Mesenchymal stem cell (in vitro differentiated cells and primary cell): Measurements from ENCODE around the gene NACC1.
A peak's percentile ranks its signal among the peaks of the same experiment; 100 is the strongest.
"Not testable (repeated sequence)": the region's sequence is repeated elsewhere in the genome, so short reads cannot be mapped to it uniquely, and the experiment has no call there.

Experiments used
- DNase-seq: peaks from one replicate; pipeline ENCODE4 v3.0.0-alpha.2; 2013
- H2AFZ ChIP-seq: one replicate; pipeline ENCODE4 v1.6.1; 2013; ENCODE audit warnings: low read depth, mild to moderate bottlenecking, control low read depth, inconsistent platforms, low read length, moderate library complexity
- H2AK5ac ChIP-seq: 2 replicates; pipeline ENCODE4 v1.6.1; 2013; ENCODE audit warnings: low read length, moderate library complexity, mild to moderate bottlenecking, inconsistent platforms; ENCODE audit not compliant: severe bottlenecking
- H2BK120ac ChIP-seq: one replicate; pipeline ENCODE4 v1.6.1; 2013; ENCODE audit warnings: low read depth, mild to moderate bottlenecking, inconsistent platforms, low read length, moderate library complexity
- H2BK12ac ChIP-seq, 2 experiments: one replicate each; pipeline ENCODE4 v1.6.1; 2013; ENCODE audit warnings: inconsistent platforms in 2 of 2, low read length in 2 of 2, mild to moderate bottlenecking in 2 of 2, moderate library complexity in 2 of 2, control low read depth in 1 of 2
- H2BK15ac ChIP-seq: one replicate; pipeline ENCODE4 v1.6.1; 2013; ENCODE audit warnings: mild to moderate bottlenecking, low read depth, inconsistent platforms; ENCODE audit not compliant: poor library complexity, severe bottlenecking
- H2BK5ac ChIP-seq: 2 replicates; pipeline ENCODE4 v1.6.1; 2013; ENCODE audit warnings: low read depth, mild to moderate bottlenecking, low read length, control low read depth, inconsistent platforms; ENCODE audit not compliant: poor library complexity, severe bottlenecking
- H3K14ac ChIP-seq, 2 experiments: one replicate each; pipeline ENCODE4 v1.6.1; 2013; ENCODE audit warnings: inconsistent platforms in 2 of 2, low read length in 2 of 2, control low read depth in 1 of 2, mild to moderate bottlenecking in 1 of 2, moderate library complexity in 1 of 2
- H3K18ac ChIP-seq, 2 experiments: one replicate each; pipeline ENCODE4 v1.6.1; 2013; ENCODE audit warnings: inconsistent platforms in 2 of 2, low read length in 2 of 2, control low read depth in 1 of 2, low read depth in 1 of 2, mild to moderate bottlenecking in 1 of 2
- H3K23ac ChIP-seq, 2 experiments: one replicate each; pipeline ENCODE4 v1.6.1; 2013; ENCODE audit warnings: inconsistent platforms in 2 of 2, low read length in 2 of 2, mild to moderate bottlenecking in 2 of 2, moderate library complexity in 2 of 2, control low read depth in 1 of 2
- H3K27ac ChIP-seq: 2 replicates; pipeline ENCODE4 v1.5.1; 2013; ENCODE audit warnings: mild to moderate bottlenecking, moderate library complexity, low read length, control low read depth, inconsistent platforms; ENCODE audit not compliant: poor library complexity, severe bottlenecking
- H3K27me3 ChIP-seq, 2 experiments: 2 replicates each; pipeline versions ENCODE4 v1.6.1 to v1.7.0; 2013; ENCODE audit warnings: low read length in 2 of 2, mild to moderate bottlenecking in 2 of 2, moderate library complexity in 2 of 2, control low read depth in 1 of 2, inconsistent platforms in 1 of 2; ENCODE audit not compliant: control insufficient read depth in 1 of 2, insufficient read depth in 1 of 2
- H3K36me3 ChIP-seq, 2 experiments: 2 replicates each; pipeline versions ENCODE4 v1.6.1 to v1.7.0; 2013; ENCODE audit warnings: low read length in 2 of 2, control low read depth in 1 of 2, inconsistent platforms in 1 of 2, low read depth in 1 of 2, mild to moderate bottlenecking in 1 of 2; ENCODE audit not compliant: insufficient read depth in 2 of 2, control insufficient read depth in 1 of 2
- H3K4ac ChIP-seq, 2 experiments: one replicate each; pipeline ENCODE4 v1.6.1; 2013; ENCODE audit warnings: inconsistent platforms in 2 of 2, low read length in 2 of 2, mild to moderate bottlenecking in 2 of 2, moderate library complexity in 2 of 2, control low read depth in 1 of 2, low read depth in 1 of 2
- H3K4me1 ChIP-seq: 2 replicates; pipeline ENCODE4 v1.6.1; 2013; ENCODE audit warnings: low read depth, low read length, control low read depth; ENCODE audit not compliant: control insufficient read depth, insufficient read depth
- H3K4me2 ChIP-seq: 2 replicates; pipeline ENCODE4 v1.6.1; 2013; ENCODE audit warnings: low read length, mild to moderate bottlenecking, inconsistent platforms; ENCODE audit not compliant: poor library complexity, severe bottlenecking
- H3K4me3 ChIP-seq, 2 experiments: 2 replicates each; pipeline versions ENCODE4 v1.5.1 to v1.7.0; 2013; ENCODE audit warnings: low read length in 2 of 2, mild to moderate bottlenecking in 2 of 2, control low read depth in 1 of 2, low read depth in 1 of 2; ENCODE audit not compliant: insufficient read depth in 1 of 2
- H3K79me1 ChIP-seq: replicated peaks from 2 replicates; pipeline ENCODE4 v1.6.1; 2013; ENCODE audit warnings: mild to moderate bottlenecking, control low read depth, low read length, inconsistent platforms; ENCODE audit not compliant: poor library complexity, severe bottlenecking
- H3K9ac ChIP-seq: 2 replicates; pipeline ENCODE4 v1.7.0; 2013; ENCODE audit warnings: mild to moderate bottlenecking, low read length, moderate library complexity
- H3K9me3 ChIP-seq: 2 replicates; pipeline ENCODE4 v1.7.0; 2013; ENCODE audit warnings: mild to moderate bottlenecking, low read length; ENCODE audit not compliant: control insufficient read depth
- H4K8ac ChIP-seq: one replicate; pipeline ENCODE4 v1.6.1; 2013; ENCODE audit warnings: inconsistent platforms, mild to moderate bottlenecking, low read length, moderate library complexity
- H4K91ac ChIP-seq: one replicate; pipeline ENCODE4 v1.6.1; 2013; ENCODE audit warnings: mild to moderate bottlenecking, low read length, inconsistent platforms
- WGBS: methylation state at CpG from one replicate; pipeline ENCODE4 v1.1.7; 2013; ENCODE audit warnings: mixed read lengths; 5-methylcytosine and 5-hydroxymethylcytosine counted together

Gene NACC1

GRCh38 chr19:13146763-13147563 lies 28.9 kb downstream of the NACC1 start:
- Histone ChIP-seq H2AK5ac (no peak overlapping the region), H3K18ac (no peak overlapping the region), H3K4me2 (no peak overlapping the region), H3K23ac (no peak overlapping the region), H3K14ac (no peak overlapping the region), H3K9ac (no peak overlapping the region), H2BK12ac (no peak overlapping the region), H3K79me1 (peaks cover 24% of the 10 kb centered on the region), H3K4ac (no peak overlapping the region), H2BK15ac (no peak overlapping the region), H3K36me3 (peaks cover 18 to 25% of the 10 kb centered on the region in 2 experiments), H3K27ac (no peak overlapping the region), H3K4me3 (no peak overlapping the region), H2AFZ (no peak overlapping the region), H3K4me1 (peaks cover 11% of the 10 kb centered on the region), H4K91ac (no peak overlapping the region), H3K9me3 (no peaks in the 10 kb centered on the region), H2BK5ac (no peak overlapping the region), H3K27me3 (no peaks in the 10 kb centered on the region), H2BK120ac (no peak overlapping the region), H4K8ac (no peak overlapping the region)
- no peak for DNase-seq
- WGBS, result 82% methylated on average over 12 of the region's 16 CpGs

GRCh38 chr19:13149173-13149627 lies 31.1 kb downstream of the NACC1 start:
- not testable (repeated sequence) for H3K27me3 ChIP-seq, DNase-seq, H2BK120ac ChIP-seq, H3K14ac ChIP-seq, H2BK15ac ChIP-seq, H3K27ac ChIP-seq, H2BK5ac ChIP-seq, H3K9me3 ChIP-seq, H4K91ac ChIP-seq, H2AK5ac ChIP-seq, H2AFZ ChIP-seq, H2BK12ac ChIP-seq
- Histone ChIP-seq H3K4me3 (peak overlapping the region; percentile 71 to 94), H3K79me1 (peaks cover 21% of the 10 kb centered on the region), H4K8ac (peak overlapping the region; percentile 52), H3K4me2 (peak overlapping the region; percentile 85), H3K4ac (peak overlapping the region; percentile 8 to 60), H3K4me1 (peaks cover 16% of the 10 kb centered on the region), H3K36me3 (peaks cover 16 to 26% of the 10 kb centered on the region in 2 experiments), H3K23ac (peak overlapping the region in 1 of 2 experiments; percentile 57), H3K18ac (peak overlapping the region; percentile 84 to 86), H3K9ac (peak overlapping the region; percentile 99)
- WGBS, result 57% methylated on average over 12 of the region's 17 CpGs

- peaks cover 16% of the 10 kb centered on the region for H3K4me1 ChIP-seq
- H4K8ac ChIP-seq, result peak overlapping the region; percentile 82
- H4K91ac ChIP-seq, result peak overlapping the region; percentile 67
- H3K4ac ChIP-seq, result peak overlapping the region; percentile 8 to 60
- H2BK15ac ChIP-seq, result peak overlapping the region; percentile 63
- H3K36me3 ChIP-seq, result peaks cover 15 to 21% of the 10 kb centered on the region in 2 experiments
- peak overlapping the region; percentile 85 for H3K4me2 ChIP-seq
- 2% methylated on average over 44 of the region's 46 CpGs for WGBS
- H3K27ac ChIP-seq, result no peak overlapping the region
- peak; percentile 62 for DNase-seq
- H2BK12ac ChIP-seq, result peak overlapping the region in 1 of 2 experiments; percentile 11
- no peak overlapping the region for H2AK5ac ChIP-seq
- no peaks in the 10 kb centered on the region for H3K27me3 ChIP-seq
- H2BK120ac ChIP-seq, result peak overlapping the region; percentile 86
- peaks cover 18% of the 10 kb centered on the region for H3K79me1 ChIP-seq
- H3K14ac ChIP-seq, result no peak overlapping the region
- peak overlapping the region in 1 of 2 experiments; percentile 57 for H3K23ac ChIP-seq
- H3K4me3 ChIP-seq, result peak overlapping the region; percentile 71 to 94
- peak overlapping the region; percentile 55 for H2AFZ ChIP-seq
- no peaks in the 10 kb centered on the region for H3K9me3 ChIP-seq
- peak overlapping the region; percentile 84 to 86 for H3K18ac ChIP-seq
- peak overlapping the region; percentile 99 for H3K9ac ChIP-seq
- H2BK5ac ChIP-seq, result no peak overlapping the region
These were observed 31.6 kb downstream of the NACC1 start for GRCh38 chr19:13149628-13150186.
